Measurements from ENCODE around the gene PHTF2. TPM values are rescaled to one million over a fixed set of nuclear protein-coding genes. Genes with fewer than 3 reads are reported as not detected.

Gene PHTF2
- total and polyA plus RNA-seq, 2 of the 4 experiments (the other 2 are of a cell fraction) = 28.3 to 69.9 TPM

GRCh38 chr7:77791336-77791735 lies 7.2 kb upstream of the PHTF2 start:
- no peak overlapping the region for H3K4me3 ChIP-seq (ENCODE audit: insufficient read depth, low read depth, low read length)
- intact Hi-C loops (cut with micrococcal nuclease) = loop anchor here (10.0 kb wide), 1 partner anchor 113 kb away; no protein-coding TSS in a partner anchor
- peaks cover 5 to 28% of the 10 kb centered on the region in 2 experiments; a peak in 3 of 4 replicates for H3K79me1 ChIP-seq (ENCODE audit: low read depth in 1 of 2, low read length in 2 of 2)
- H3K27me3 ChIP-seq (ENCODE audit: control insufficient read depth, insufficient read depth, low read length) = no peaks in the 10 kb centered on the region
- H4K5ac ChIP-seq (ENCODE audit: low read depth, low read length) = no peak overlapping the region
- H3K4me2 ChIP-seq (ENCODE audit: low read depth, low read length) = no peak overlapping the region
- no peak overlapping the region for H3K14ac ChIP-seq (replicated peaks; ENCODE audit: low read depth, low read length)
- no peaks in the 10 kb centered on the region for H3K9me3 ChIP-seq (ENCODE audit: control insufficient read depth, insufficient read depth, low read length)
- peaks cover 3% of the 10 kb centered on the region; the same call in 1 of the 2 replicates for H3K4me1 ChIP-seq (ENCODE audit: control insufficient read depth, insufficient read depth, low read length)
- no peak overlapping the region for H2BK15ac ChIP-seq (ENCODE audit: low read depth, low read length)
- H3K9ac ChIP-seq (ENCODE audit: low read depth, low read length) = no peak overlapping the region
- TF ChIP-seq CHD1 (IDR thresholded peaks at IDR 0.05; ENCODE audit: low read depth, low read length) = no peak
- TF ChIP-seq CEBPB (IDR thresholded peaks at IDR 0.05; ENCODE audit: low read depth, low read length) = peak; percentile 39; the same call in 1 of the 2 replicates
- TF ChIP-seq MXI1 (IDR thresholded peaks at IDR 0.05; ENCODE audit: borderline replicate concordance, low read depth, low read length) = no peak
- no peak for TF ChIP-seq MAZ (IDR thresholded peaks at IDR 0.05; ENCODE audit: borderline replicate concordance, low read depth, low read length)
- TF ChIP-seq CTCF (conservative IDR thresholded peaks at IDR 0.05; ENCODE audit: low read depth, low read length) = no peak
- no peak for TF ChIP-seq ELK1 (IDR thresholded peaks at IDR 0.05; ENCODE audit: borderline replicate concordance, low read depth, low read length)
- no peak for TF ChIP-seq BHLHE40 (IDR thresholded peaks at IDR 0.05; ENCODE audit: low read depth, low read length)
- TF ChIP-seq FOS (IDR thresholded peaks at IDR 0.05; ENCODE audit: low read depth, low read length) = no peak
- no peak for TF ChIP-seq USF2 (IDR thresholded peaks at IDR 0.05; ENCODE audit: low read depth, low read length)
- no peak overlapping the region for H3K56ac ChIP-seq (ENCODE audit: extremely low read depth, insufficient read depth, low read length)
- no peak overlapping the region for H2BK120ac ChIP-seq (ENCODE audit: low read depth, low read length)
- dilution Hi-C loops (cut with HindIII; ENCODE audit: low sequenced_read_pairs, unreplicated experiment) = no loop called here
- H2AK9ac ChIP-seq (replicated peaks; ENCODE audit: low read depth, low read length, poor library complexity) = no peak overlapping the region
- H4K91ac ChIP-seq (ENCODE audit: insufficient read depth, low read depth, low read length) = no peak overlapping the region
- no peak for ATAC-seq (ENCODE audit: low read depth)
- CTCF ChIA-PET = no interaction called here
- peaks cover 3% of the 10 kb centered on the region; the same call in 1 of the 2 replicates for H3K9me1 ChIP-seq (ENCODE audit: insufficient read depth, low read length)
- H3K4ac ChIP-seq (ENCODE audit: low read depth, low read length) = no peak overlapping the region
- whole genome bisulfite sequencing, 2 experiments (ENCODE audit: extremely low coverage in 2 of 2, insufficient read length in 1 of 2) = no CpG with 5 or more reads among the region's 6 CpGs
- no peak overlapping the region for H2BK5ac ChIP-seq (ENCODE audit: low read depth, low read length, poor library complexity, severe bottlenecking)
- no peak overlapping the region for H2AFZ ChIP-seq (replicated peaks; ENCODE audit: low read length, poor library complexity)
- no peak overlapping the region for H4K8ac ChIP-seq (ENCODE audit: low read depth in 2 of 2, low read length in 2 of 2)
- H3K18ac ChIP-seq (ENCODE audit: low read depth, low read length) = no peak overlapping the region
- no peaks in the 10 kb centered on the region for H4K20me1 ChIP-seq (ENCODE audit: insufficient read depth, low read length)
- H3K36me3 ChIP-seq (ENCODE audit: control insufficient read depth, insufficient read depth, low read length) = no peaks in the 10 kb centered on the region
- H3K23ac ChIP-seq (ENCODE audit: low read depth, low read length) = no peak overlapping the region
- DNase-seq = no peak
- in situ Hi-C loops (cut with MboI; ENCODE audit: low sequenced_read_pairs) = no loop called here
- POLR2A ChIA-PET (ENCODE audit: unreplicated experiment) = interaction anchor here (0.6 kb wide), 1 partner anchor 104 kb away, joined by 7 read pairs; no protein-coding TSS in a partner anchor
- H2AK5ac ChIP-seq (ENCODE audit: low read depth, low read length) = no peak overlapping the region
- no TSS peak for BruUV-seq (replicated peaks)
- H3K27ac ChIP-seq (ENCODE audit: insufficient read depth, low read length) = no peak overlapping the region
- no peak overlapping the region for H2BK20ac ChIP-seq (ENCODE audit: low read depth, low read length)

Measured in IMR-90 (cell line).